Hematopoietic multipotent progenitor cell treated with erythropoietin and hydrocortisone succinate and interleukin-3 and kit ligand, for 4 days (in vitro differentiated cells): ENCODE data around the gene TARBP1.
A peak's percentile ranks its signal among the peaks of the same experiment; 100 is the strongest.
"Not testable (repeated sequence)": the region's sequence is repeated elsewhere in the genome, so short reads cannot be mapped to it uniquely, and the experiment has no call there.

Source experiments
- DNase-seq: peaks from one replicate; pipeline ENCODE4 v3.0.0-alpha.2; 2015

TARBP1 gene, protein sequence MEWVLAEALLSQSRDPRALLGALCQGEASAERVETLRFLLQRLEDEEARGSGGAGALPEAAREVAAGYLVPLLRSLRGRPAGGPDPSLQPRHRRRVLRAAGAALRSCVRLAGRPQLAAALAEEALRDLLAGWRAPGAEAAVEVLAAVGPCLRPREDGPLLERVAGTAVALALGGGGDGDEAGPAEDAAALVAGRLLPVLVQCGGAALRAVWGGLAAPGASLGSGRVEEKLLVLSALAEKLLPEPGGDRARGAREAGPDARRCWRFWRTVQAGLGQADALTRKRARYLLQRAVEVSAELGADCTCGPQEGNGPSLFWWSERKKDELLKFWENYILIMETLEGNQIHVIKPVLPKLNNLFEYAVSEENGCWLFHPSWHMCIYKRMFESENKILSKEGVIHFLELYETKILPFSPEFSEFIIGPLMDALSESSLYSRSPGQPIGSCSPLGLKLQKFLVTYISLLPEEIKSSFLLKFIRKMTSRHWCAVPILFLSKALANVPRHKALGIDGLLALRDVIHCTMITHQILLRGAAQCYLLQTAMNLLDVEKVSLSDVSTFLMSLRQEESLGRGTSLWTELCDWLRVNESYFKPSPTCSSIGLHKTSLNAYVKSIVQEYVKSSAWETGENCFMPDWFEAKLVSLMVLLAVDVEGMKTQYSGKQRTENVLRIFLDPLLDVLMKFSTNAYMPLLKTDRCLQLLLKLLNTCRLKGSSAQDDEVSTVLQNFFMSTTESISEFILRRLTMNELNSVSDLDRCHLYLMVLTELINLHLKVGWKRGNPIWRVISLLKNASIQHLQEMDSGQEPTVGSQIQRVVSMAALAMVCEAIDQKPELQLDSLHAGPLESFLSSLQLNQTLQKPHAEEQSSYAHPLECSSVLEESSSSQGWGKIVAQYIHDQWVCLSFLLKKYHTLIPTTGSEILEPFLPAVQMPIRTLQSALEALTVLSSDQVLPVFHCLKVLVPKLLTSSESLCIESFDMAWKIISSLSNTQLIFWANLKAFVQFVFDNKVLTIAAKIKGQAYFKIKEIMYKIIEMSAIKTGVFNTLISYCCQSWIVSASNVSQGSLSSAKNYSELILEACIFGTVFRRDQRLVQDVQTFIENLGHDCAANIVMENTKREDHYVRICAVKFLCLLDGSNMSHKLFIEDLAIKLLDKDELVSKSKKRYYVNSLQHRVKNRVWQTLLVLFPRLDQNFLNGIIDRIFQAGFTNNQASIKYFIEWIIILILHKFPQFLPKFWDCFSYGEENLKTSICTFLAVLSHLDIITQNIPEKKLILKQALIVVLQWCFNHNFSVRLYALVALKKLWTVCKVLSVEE (N-terminal part only)

GRCh38 chr1:234478481-234479309 is at the start of gene TARBP1:
TSS of gene TARBP1 (minus strand) at chr1:234479179. CDS start at chr1:234479103, 76 bp downstream.
- DNase-seq: peak; percentile 91

- no peak for DNase-seq
Observed at GRCh38 chr1:234528074-234528865, 49.3 kb upstream of the TARBP1 start.

DNA sequence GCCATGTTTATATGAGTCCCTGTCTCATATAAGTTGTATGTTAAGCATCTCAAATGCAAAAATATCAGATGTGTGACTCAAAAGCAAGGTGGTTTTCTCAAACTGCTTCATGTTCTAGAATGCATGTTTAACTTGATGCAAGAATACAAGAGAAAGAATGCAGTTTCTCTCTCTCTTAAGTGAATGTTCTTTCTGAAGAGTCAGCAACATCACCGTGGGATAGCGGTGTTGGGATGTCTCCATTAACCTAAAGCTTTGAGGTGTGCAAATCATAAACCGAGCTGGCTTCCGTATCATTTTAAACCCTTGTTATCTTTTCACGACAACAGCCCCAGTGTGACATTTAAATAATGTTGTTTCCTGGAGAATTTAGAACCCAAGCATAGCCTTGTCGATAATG is 48.4 kb upstream of the TARBP1 start:
- DNase-seq: no peak

GRCh38 chr1:234526922-234527321 is 47.9 kb upstream of the TARBP1 start:
- DNase-seq: no peak

GRCh38 chr1:234525099-234525799 is 46.3 kb upstream of the TARBP1 start:
- DNase-seq: peak; percentile 35

GRCh38 chr1:234521836-234522235 is 42.9 kb upstream of the TARBP1 start:
- DNase-seq: no peak

DNA sequence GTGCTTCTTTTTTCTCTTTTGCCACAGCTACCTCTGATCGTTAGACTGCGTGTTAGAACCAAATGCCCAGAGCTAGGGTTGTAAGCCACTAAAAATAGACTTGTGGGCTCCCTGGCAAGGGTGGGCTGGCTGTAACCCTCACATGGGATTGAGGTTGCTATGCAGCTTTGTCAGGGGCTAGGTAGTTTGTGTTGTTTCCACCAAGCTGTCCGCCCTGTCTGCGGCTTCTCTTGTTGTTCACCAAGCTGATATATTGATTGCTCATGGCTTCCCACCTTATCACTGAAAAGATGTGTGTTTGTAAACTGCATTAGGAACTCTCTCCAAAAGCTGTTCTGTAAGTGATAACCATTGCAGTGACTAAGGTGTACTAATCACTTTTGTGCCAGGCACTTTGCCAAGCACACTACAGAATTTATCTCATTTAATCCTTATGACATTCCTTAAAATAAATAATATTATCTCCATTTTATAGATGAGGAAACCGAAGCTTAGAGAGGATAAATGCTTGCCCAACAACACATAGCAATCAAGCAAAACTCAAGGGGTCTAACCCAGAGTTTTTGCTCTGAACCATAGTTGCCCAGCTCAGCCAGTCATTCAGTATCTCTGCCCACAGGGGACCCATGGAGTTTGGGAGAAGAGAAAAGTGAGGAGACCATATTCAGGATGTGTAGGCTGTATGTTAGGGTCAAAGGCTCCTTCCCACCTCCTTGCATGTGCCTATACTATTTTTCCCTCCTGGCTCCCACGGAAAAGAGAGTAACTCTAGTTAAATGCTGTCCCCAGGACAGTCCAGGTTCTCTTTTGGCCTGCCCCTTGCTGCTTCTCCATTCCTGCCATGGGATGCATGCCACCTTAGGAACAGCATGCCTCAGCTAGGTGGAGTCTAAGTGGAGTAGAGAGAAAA is 42.2 kb upstream of the TARBP1 start:
- peak; percentile 68 for DNase-seq

- DNase-seq: no peak
Observed at GRCh38 chr1:234519506-234519905, 40.5 kb upstream of the TARBP1 start.

DNA sequence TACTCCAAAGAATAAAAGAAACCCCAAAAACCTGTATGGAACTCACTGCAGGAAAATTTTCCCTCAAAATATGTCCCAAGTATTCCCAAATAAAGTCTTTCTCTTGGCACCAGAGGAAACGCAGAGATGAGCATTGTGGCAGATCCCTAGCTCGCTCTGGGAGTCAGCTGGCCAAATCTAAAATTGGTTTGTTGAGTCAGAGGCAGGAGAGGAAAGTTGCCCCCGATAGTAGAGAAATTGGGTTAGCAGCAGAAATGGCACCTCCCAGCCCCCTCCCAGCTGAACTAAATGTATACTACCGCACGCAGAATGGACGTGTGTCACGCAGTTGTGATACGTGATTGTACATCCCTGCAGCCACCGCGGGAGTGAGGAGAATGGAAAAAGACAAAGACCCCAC is 39.9 kb upstream of the TARBP1 start:
- no peak for DNase-seq

DNA sequence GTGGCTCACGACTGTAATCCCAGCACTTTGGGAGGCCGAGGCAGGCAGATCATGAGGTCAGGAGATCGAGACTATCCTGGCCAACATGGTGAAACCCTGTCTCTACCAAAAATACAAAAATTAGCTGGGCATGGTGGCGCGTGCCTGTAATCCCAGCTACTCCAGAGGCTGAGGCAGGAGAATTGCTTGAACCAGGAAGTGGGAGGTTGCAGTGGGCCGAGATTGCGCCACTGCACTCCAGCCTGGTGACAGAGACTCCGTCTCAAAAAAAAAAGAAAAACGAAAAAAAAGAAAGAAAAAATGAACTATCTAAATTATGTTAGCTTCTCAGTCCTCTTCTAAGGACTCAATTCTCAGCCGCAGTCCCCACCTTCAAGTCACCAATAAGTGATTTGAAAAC is 39.1 kb upstream of the TARBP1 start:
- not testable (repeated sequence) for DNase-seq

DNA sequence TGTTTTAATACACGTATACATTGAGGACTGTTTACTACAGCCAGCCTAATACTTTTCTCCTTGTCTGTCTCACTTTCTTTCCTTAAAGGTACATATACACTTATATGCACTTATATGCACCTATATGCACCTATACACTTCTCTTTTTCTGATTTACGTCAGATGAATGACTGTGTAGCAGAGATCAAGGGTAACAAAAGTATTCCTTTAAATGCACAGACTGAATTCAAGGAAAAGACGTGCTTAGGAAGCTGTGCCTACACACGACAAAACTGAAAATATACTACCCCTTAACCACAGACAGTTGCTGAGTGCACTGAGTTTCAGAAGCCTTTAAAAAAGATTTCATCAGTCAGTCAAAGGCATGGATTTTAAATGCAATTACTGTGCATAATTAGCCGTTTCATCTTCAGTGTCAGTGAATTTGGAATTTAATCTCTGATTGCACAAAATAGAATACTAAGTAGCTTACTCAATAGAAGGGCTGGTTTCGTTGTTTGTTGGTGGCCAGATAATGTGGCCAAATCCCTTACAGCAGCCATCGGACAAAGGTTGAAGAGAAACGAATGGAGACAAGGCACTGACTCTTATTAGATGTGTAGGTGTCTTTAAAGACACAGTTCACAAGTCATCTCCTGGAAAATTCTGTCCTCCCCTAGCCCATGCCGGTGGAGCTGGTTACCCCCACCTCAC is 38.3 kb upstream of the TARBP1 start:
- peak; percentile 41 for DNase-seq

GRCh38 chr1:234515821-234516241 is 36.9 kb upstream of the TARBP1 start:
- DNase-seq: no peak

DNA sequence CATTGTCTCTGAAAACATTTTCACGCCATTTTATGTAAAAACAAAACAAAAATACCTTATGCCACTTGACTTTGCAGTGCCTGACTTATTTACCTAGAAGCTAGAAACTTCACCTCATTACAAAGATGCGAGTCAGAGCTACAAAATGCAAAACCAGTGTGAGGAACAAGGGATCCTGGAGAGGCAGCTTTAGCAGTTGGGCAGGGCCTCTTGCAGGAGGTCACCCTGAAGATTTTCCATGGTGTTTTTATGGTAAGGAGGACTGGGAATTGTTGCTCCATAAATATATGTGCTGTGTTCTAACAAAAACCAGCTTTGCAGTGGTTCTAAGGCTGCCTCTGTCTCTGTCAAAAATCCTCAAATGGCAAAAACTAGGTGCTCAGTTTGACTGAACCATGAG is 36.4 kb upstream of the TARBP1 start:
- no peak for DNase-seq

- DNase-seq: peak; percentile 72
Observed at GRCh38 chr1:234512451-234512861, 33.5 kb upstream of the TARBP1 start.

GRCh38 chr1:234509457-234510328 is 30.7 kb upstream of the TARBP1 start:
- no peak for DNase-seq

GRCh38 chr1:234507626-234508387 is 28.8 kb upstream of the TARBP1 start:
- no peak for DNase-seq

GRCh38 chr1:234507089-234507488 is 28.1 kb upstream of the TARBP1 start:
- DNase-seq: no peak
